Measurements from ENCODE around the gene STON2. TPM values are rescaled to one million over a fixed set of nuclear protein-coding genes. Genes with fewer than 3 reads are reported as not detected.
"Not testable (repeated sequence)": the region's sequence is repeated elsewhere in the genome, so short reads cannot be mapped to it uniquely, and the experiment has no call there.

Gene STON2
- total RNA-seq, 2 donors from 2014 or later, result 0.10 to 0.12 TPM

DNA sequence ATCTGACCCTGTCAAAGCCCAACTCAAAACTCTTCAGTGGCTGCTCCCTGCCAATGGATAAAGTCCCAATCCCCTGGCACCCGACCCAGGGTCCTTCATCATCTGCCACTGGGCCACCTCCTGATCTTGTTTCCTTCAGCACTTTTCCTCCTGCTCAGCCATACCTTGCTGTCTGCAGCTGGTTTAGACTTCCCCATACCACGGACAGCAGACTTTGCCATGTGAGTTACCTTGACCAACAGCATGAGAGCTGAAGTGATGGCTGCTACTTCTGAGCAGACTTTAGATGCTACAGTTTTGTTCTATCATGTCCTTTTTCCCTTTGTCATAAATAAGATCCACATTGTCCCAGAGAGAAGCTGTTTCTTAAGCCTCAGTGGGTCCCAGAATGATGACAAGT, 33.3 kb upstream of the STON2 start:
- Mint-ChIP-seq H3K4me1 (ENCODE audit: low read depth) (peaks cover 12% of the 10 kb centered on the region), H3K9me3 (no peaks in the 10 kb centered on the region), H3K27ac (no peak overlapping the region), H3K36me3 (ENCODE audit: insufficient read depth in 2 of 2) (peaks cover 0 to 3% of the 10 kb centered on the region in 2 donors), H3K4me3 (no peak overlapping the region), H3K27me3 (ENCODE audit: low read depth) (peaks cover 62% of the 10 kb centered on the region)
- DNase-seq (no peak), ATAC-seq (replicated peaks in 1 of 2) (no peak)

DNA sequence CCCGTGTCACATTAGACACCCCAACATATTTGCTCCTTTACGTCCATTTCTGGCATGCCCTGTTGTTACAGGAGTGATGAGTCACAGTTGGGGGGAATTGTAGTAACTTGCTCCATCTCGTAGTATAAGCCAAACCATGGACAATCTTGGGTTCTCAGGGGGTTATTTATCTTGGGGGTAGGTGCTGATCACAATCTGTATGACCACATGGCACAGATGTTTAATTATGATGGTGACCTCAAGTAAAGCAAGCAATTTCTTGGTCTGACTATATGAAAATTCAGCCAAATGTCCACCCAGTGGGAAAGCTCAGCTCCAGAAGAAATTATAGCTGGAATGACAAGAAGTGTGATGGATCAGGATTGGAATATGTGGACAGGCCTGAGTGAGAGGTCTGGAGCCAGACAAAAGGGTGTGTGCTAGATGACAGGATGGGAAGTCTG, 32.1 kb upstream of the STON2 start:
- Mint-ChIP-seq H3K27me3 (ENCODE audit: low read depth) (peaks cover 62% of the 10 kb centered on the region), H3K4me1 (ENCODE audit: low read depth) (peaks cover 12% of the 10 kb centered on the region), H3K4me3 (no peak overlapping the region), H3K9me3 (no peaks in the 10 kb centered on the region), H3K36me3 (ENCODE audit: insufficient read depth in 2 of 2) (peaks cover 0 to under 1% of the 10 kb centered on the region in 2 donors), H3K27ac (no peak overlapping the region)
- no peak for DNase-seq
- no peak for ATAC-seq (replicated peaks in 1 of 2)

DNA sequence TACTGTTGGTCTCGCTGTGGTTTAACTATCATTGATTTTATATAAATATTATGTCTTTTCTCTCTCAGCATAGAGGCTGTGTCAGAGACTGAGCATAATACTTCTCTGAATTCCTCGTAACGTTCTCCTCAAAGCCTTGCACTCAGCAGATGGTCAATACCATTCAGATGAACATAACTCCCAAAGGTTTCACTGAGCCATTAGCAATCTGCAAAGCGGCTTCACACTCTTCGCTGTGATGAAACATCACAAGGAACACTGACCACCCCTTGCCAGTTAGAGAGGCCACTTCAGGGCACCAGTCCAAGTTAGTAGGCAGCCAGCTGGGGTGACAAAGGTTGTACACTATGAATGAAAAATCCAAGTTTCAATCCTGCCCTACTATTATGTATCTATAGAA, 30.1 kb upstream of the STON2 start:
- Mint-ChIP-seq H3K27ac (no peak overlapping the region), H3K36me3 (ENCODE audit: insufficient read depth in 2 of 2) (no peaks in the 10 kb centered on the region), H3K27me3 (ENCODE audit: low read depth) (peaks cover 70% of the 10 kb centered on the region), H3K4me3 (no peak overlapping the region), H3K4me1 (ENCODE audit: low read depth) (peaks cover 4% of the 10 kb centered on the region), H3K9me3 (no peaks in the 10 kb centered on the region)
- ATAC-seq (replicated peaks in 1 of 2) (no peak), DNase-seq (no peak)

- not testable (repeated sequence) for DNase-seq; H3K9me3 Mint-ChIP-seq; H3K4me3 Mint-ChIP-seq; H3K27ac Mint-ChIP-seq; H3K4me1 Mint-ChIP-seq (ENCODE audit: low read depth); ATAC-seq (replicated peaks in 1 of 2); H3K36me3 Mint-ChIP-seq (ENCODE audit: insufficient read depth in 2 of 2)
- H3K27me3 Mint-ChIP-seq (ENCODE audit: low read depth), result peaks cover 68% of the 10 kb centered on the region
Measured at GRCh38 chr14:81429749-81430148, 29.6 kb upstream of the STON2 start.

- Mint-ChIP-seq H3K27ac (no peak overlapping the region), H3K27me3 (ENCODE audit: low read depth) (peaks cover 61% of the 10 kb centered on the region), H3K36me3 (ENCODE audit: insufficient read depth in 2 of 2) (no peaks in the 10 kb centered on the region), H3K9me3 (no peaks in the 10 kb centered on the region), H3K4me3 (no peak overlapping the region), H3K4me1 (ENCODE audit: low read depth) (no peaks in the 10 kb centered on the region)
- DNase-seq (no peak), ATAC-seq (replicated peaks in 1 of 2) (no peak)
Measured at GRCh38 chr14:81429028-81429427, 28.9 kb upstream of the STON2 start.

DNA sequence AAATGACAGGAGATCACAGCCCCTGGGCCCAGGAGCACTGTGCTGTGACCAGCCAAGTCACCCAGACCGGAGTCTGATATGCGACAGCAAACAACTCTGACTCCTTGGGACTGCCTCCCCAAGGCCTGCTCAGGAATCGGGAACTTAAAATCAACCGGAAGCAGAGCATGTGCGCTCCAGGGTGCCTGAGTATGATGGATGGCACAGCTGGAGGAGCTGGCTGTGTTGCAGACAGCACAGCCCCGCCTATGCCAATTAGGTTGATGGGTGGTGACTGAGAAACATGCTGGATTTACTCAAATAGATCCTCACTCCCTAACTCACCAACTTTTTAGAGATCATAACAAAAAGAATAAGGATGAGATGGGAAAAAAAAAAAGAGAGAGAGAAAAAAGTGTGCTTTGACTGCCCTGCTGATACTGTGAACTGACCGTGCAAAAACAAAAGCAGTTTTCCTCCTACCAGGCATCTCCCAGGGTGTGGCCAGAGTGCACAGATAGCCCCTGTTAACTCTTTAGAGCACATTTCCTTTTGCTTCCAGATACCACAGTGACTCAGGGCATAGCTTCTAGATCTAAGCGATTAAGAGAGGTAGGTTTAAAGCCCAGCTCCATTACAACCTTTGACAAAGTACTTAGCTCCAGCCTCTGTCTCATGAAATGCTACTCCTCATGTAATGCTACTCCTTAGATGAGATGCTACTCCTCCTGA, 27.4 kb upstream of the STON2 start:
- ATAC-seq (replicated peaks in 1 of 2), result no peak
- Mint-ChIP-seq H3K27me3 (ENCODE audit: low read depth) (peaks cover 46% of the 10 kb centered on the region), H3K36me3 (ENCODE audit: insufficient read depth in 2 of 2) (no peaks in the 10 kb centered on the region), H3K4me3 (no peak overlapping the region), H3K4me1 (ENCODE audit: low read depth) (no peaks in the 10 kb centered on the region), H3K27ac (no peak overlapping the region), H3K9me3 (no peaks in the 10 kb centered on the region)
- DNase-seq, result no peak

DNA sequence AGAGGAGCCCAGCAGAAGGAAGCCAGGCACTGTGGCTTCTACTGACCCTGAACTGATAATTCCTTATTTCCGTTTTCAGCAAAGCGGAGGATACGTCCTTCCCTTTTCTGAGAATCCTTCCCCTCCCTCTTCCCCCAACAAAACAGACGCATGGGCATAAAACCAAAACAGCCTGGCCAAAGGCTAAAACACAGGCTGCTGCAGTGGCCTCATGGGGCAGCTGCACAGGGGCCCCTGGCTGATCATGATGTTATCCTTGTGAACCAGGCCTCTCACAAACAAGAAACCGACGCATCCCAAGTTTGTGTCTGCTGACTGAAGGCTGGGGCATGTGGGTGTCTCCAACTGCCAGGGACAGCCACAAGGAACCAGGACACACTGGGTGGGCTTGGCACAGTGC, 23.4 kb upstream of the STON2 start:
- H3K36me3 Mint-ChIP-seq (ENCODE audit: insufficient read depth in 2 of 2), result no peaks in the 10 kb centered on the region
- H3K27ac Mint-ChIP-seq, result no peak overlapping the region
- peaks cover 33% of the 10 kb centered on the region for H3K27me3 Mint-ChIP-seq (ENCODE audit: low read depth)
- no peaks in the 10 kb centered on the region for H3K4me1 Mint-ChIP-seq (ENCODE audit: low read depth)
- no peak for ATAC-seq (replicated peaks in 1 of 2)
- peaks cover 0 to 7% of the 10 kb centered on the region in 2 donors for H3K9me3 Mint-ChIP-seq
- no peak for DNase-seq
- H3K4me3 Mint-ChIP-seq, result no peak overlapping the region

DNA sequence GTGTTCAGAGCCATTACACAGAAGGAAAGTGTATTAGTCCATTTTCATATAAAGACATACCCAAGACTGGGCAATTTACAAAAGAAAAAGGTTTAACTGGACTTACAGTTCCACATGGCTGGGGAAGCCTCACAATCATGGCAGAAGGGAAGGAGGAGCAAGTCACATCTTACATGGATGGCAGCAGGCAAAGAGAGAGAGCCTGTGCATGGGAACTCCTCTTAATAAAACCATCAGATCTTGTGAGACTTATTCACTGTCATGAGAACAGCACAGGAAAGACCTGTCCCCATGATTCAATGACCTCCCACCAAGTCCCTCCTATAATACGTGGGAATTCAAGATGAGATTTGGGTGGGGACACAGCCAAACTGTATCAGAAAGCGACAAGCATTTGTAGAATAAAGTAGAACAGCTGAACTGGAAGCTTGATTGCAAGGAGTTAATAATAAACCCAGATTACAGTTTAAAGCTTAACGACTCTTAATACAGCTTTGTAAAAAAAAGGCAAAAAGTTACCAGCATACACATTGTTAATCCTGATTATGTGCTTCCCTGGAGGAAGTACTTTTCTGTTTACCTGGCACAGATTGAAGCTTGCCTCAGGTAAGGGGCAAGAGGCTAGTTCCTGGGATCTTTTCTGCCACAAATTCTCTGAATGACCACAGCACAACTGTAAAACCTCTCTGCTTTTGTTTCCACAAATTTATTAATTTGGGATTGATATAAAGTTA, 18.1 kb upstream of the STON2 start:
- ATAC-seq (replicated peaks in 1 of 2) (no peak), DNase-seq (no peak)
- Mint-ChIP-seq H3K27me3 (ENCODE audit: low read depth) (peaks cover 5% of the 10 kb centered on the region), H3K4me1 (ENCODE audit: low read depth) (no peaks in the 10 kb centered on the region), H3K36me3 (ENCODE audit: insufficient read depth in 2 of 2) (peaks cover 0 to 1% of the 10 kb centered on the region in 2 donors), H3K27ac (no peak overlapping the region), H3K9me3 (peaks cover 6 to 11% of the 10 kb centered on the region in 2 donors), H3K4me3 (no peak overlapping the region)

GRCh38 chr14:81416981-81417380, 16.9 kb upstream of the STON2 start:
- Mint-ChIP-seq H3K9me3 (peaks cover 6 to 11% of the 10 kb centered on the region in 2 donors), H3K4me1 (ENCODE audit: low read depth) (no peaks in the 10 kb centered on the region), H3K27ac (no peak overlapping the region), H3K36me3 (ENCODE audit: insufficient read depth in 2 of 2) (peaks cover 0 to 1% of the 10 kb centered on the region in 2 donors), H3K27me3 (ENCODE audit: low read depth) (peaks cover 5% of the 10 kb centered on the region), H3K4me3 (no peak overlapping the region)
- ATAC-seq (replicated peaks in 1 of 2) (no peak), DNase-seq (no peak)

DNA sequence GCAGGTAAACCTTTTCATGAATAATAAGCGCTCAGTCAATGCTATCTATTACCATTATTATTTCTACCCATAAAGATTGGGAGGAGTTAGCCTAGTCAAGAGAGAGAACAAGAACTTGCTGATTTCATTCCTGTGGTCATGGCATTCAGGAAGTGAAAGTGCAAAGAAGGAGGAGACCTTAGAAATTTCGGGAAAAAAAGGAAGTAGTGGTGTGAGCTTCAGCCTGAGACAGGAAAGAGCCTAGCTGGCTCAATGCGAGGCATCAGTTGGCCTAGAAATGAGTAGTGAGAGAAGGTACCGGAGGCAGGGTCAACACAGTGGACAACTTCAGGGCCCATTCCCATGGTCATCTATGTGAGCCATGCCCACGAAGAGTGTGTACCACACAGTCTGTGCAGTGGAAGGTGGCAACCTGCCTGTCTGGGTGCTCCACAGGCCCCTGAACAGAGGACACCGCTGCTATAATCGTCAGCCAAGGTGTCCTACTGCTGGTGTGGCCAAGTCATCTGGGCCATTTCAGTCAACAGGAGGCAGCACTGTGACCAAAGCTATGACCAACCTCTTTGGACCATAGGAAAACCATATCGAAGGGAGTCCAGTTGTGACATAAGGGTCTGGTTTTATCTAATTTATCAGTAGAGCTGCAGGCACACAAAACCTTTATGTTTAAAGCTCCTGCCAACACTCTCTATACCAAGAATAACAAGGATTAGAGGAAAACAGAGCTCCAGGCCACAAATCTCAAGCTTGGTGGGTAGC, 16.2 kb upstream of the STON2 start:
- no peak overlapping the region for H3K27ac Mint-ChIP-seq
- ATAC-seq (replicated peaks in 1 of 2) (no peak), DNase-seq (no peak)
- no peaks in the 10 kb centered on the region for H3K4me1 Mint-ChIP-seq (ENCODE audit: low read depth)
- H3K4me3 Mint-ChIP-seq, result no peak overlapping the region
- H3K9me3 Mint-ChIP-seq, result peaks cover 7 to 10% of the 10 kb centered on the region in 2 donors
- peaks cover 0 to 1% of the 10 kb centered on the region in 2 donors for H3K36me3 Mint-ChIP-seq (ENCODE audit: insufficient read depth in 2 of 2)
- peaks cover 5% of the 10 kb centered on the region for H3K27me3 Mint-ChIP-seq (ENCODE audit: low read depth)

DNA sequence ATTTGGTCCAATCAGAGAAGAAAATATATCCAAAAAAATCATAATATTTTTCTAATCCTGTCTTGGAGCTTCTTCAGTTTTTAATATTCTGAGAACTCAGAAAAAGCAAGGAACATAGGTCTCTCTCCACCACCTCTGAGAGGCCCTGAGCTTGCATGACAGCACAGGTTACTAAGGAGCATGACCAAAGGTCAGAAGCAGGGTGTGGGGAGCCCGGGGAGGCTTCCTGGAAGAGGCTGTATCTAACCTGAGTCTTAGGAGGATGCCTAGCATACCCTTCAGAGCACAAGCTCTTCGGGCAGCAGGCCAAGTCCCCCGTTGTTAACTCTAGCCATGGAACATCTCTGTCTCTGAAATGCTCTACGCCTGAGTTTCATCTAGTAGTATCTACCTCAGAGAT, 15.7 kb upstream of the STON2 start:
- Mint-ChIP-seq H3K9me3 (peaks cover 4 to 10% of the 10 kb centered on the region in 2 donors), H3K27me3 (ENCODE audit: low read depth) (peaks cover 5% of the 10 kb centered on the region)
- no peak for ATAC-seq (replicated peaks in 1 of 2)

DNA sequence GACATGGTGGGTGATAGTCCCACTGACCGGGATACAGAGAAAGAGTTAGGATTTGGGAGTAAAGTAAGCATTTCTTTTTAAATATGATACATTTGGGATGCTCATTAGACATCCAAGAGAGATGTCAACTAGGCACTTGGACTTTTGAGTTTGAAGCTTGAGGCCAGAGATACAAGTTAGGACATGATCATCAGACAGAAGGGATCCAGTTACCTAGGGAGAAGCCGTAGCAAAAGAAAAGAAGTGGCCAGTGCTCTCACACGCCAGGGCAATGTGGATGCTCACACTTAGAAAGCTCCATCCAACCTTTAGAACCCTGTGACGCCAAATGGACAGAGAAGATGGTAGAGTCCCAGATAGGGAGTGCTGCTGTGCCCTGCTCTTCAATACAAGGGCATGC, 14.0 kb upstream of the STON2 start:
- Mint-ChIP-seq H3K4me3 (no peak overlapping the region), H3K4me1 (ENCODE audit: low read depth) (no peaks in the 10 kb centered on the region), H3K9me3 (peaks cover 4 to 10% of the 10 kb centered on the region in 2 donors), H3K27ac (no peak overlapping the region), H3K36me3 (ENCODE audit: insufficient read depth in 2 of 2) (peaks cover 0 to 1% of the 10 kb centered on the region in 2 donors), H3K27me3 (ENCODE audit: low read depth) (peaks cover 5% of the 10 kb centered on the region)
- DNase-seq (no peak), ATAC-seq (replicated peaks in 1 of 2) (no peak)

More for the DNA sequence above, 15.7 kb upstream of the STON2 start:
- Mint-ChIP-seq H3K4me1 (ENCODE audit: low read depth) (no peaks in the 10 kb centered on the region), H3K27ac (no peak overlapping the region), H3K36me3 (ENCODE audit: insufficient read depth in 2 of 2) (peaks cover 0 to 1% of the 10 kb centered on the region in 2 donors), H3K4me3 (no peak overlapping the region)
- no peak for DNase-seq

- no peaks in the 10 kb centered on the region for H3K4me1 Mint-ChIP-seq (ENCODE audit: low read depth)
- peaks cover 0 to 1% of the 10 kb centered on the region in 2 donors for H3K36me3 Mint-ChIP-seq (ENCODE audit: insufficient read depth in 2 of 2)
- H3K4me3 Mint-ChIP-seq, result no peak overlapping the region
- DNase-seq (no peak), ATAC-seq (replicated peaks in 1 of 2) (no peak)
- no peak overlapping the region for H3K27ac Mint-ChIP-seq
- peaks cover 5% of the 10 kb centered on the region for H3K27me3 Mint-ChIP-seq (ENCODE audit: low read depth)
- H3K9me3 Mint-ChIP-seq, result peaks cover 4 to 10% of the 10 kb centered on the region in 2 donors
Measured at GRCh38 chr14:81412779-81413178, 12.7 kb upstream of the STON2 start.
